ENCODE data around the gene ARHGAP26. TPM values are rescaled to one million over a fixed set of nuclear protein-coding genes. Genes with fewer than 3 reads are reported as not detected.
A peak's percentile ranks its signal among the peaks of the same experiment; 100 is the strongest.

The ARHGAP26 gene
- total RNA-seq, 1 experiment from 2014 or later = 65.5 TPM

- H3K36me3 ChIP-seq (ENCODE audit: control insufficient read depth, insufficient read depth, low read length) = peaks cover 3% of the 10 kb centered on the region; the same call in 1 of the 2 replicates
- ChIA-PET POLR2A (no interaction called here), CTCF (no interaction called here)
- intact Hi-C loops (cut with micrococcal nuclease; ENCODE audit: unreplicated experiment) = no loop called here
- no peak overlapping the region for H3K27ac ChIP-seq (ENCODE audit: low read length)
- no peak overlapping the region for H3K4me3 ChIP-seq (ENCODE audit: low read depth in 2 of 2, low read length in 2 of 2)
- H3K4me1 ChIP-seq (ENCODE audit: control insufficient read depth, insufficient read depth, low read length) = peaks cover 10% of the 10 kb centered on the region; the same call in 1 of the 2 replicates
- ATAC-seq (no peak), DNase-seq (ENCODE audit: low read depth, low spot score) (no peak)
- TF ChIP-seq POLR2AphosphoS5 (IDR thresholded peaks at IDR 0.05; ENCODE audit: low read depth, low read length) = no peak
- no TSS peak for BruUV-seq (replicated peaks)
- H3K27me3 ChIP-seq (ENCODE audit: control insufficient read depth, insufficient read depth, low read length) = no peaks in the 10 kb centered on the region
- no peaks in the 10 kb centered on the region for H3K9me3 ChIP-seq (ENCODE audit: control insufficient read depth, insufficient read depth, low read depth, low read length)
- in situ Hi-C loops (cut with HindIII; ENCODE audit: low pct_unique_long_range_greater_than_20kb, low sequenced_read_pairs) = no loop called here
Measured at GRCh38 chr5:143013176-143013891, 243.2 kb downstream of the ARHGAP26 start.

DNA sequence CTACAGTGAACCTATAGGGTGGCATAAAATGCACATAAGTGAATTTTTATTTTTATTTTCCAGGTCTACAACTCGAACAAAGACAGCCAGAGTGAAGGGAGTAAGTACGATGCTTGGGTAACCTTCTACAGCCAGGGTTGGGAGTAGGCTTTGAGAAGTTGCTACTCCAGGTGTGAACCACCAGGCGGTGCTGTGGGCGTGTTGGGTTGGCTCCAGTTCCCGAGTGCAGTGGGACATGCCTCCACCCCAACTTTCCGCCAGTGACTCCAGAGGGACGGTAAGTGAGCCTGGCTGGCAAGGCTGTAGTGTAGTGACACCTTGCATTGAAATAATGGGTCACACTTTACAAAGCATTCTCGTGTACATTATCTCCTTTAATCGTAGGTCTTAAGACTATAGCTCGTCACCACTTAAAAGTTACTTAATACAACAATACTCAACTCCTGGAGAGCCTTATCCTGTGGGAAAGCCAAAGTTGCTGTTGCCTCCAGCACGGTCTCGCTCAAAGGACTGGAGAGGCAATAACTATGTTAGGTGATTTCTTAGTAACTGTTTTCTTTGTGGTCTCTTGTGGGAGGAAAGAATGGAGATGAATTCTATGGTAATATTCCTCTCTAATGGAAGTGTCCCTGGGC, 244.0 kb downstream of the ARHGAP26 start:
- TF ChIP-seq CTCF (IDR thresholded peaks at IDR 0.05) (peak; percentile 70), TCF7L2 (IDR thresholded peaks at IDR 0.05; ENCODE audit: low read depth, low read length) (no peak)
- in situ Hi-C loops (cut with HindIII; ENCODE audit: low pct_unique_long_range_greater_than_20kb, low sequenced_read_pairs) (no loop called here), intact Hi-C loops (cut with micrococcal nuclease; ENCODE audit: unreplicated experiment) (no loop called here)
- Histone ChIP-seq H3K4me3 (ENCODE audit: low read depth in 2 of 2, low read length in 2 of 2) (no peak overlapping the region), H3K36me3 (ENCODE audit: control insufficient read depth, insufficient read depth, low read length) (peaks cover 3% of the 10 kb centered on the region; the same call in 1 of the 2 replicates), H3K4me1 (ENCODE audit: control insufficient read depth, insufficient read depth, low read length) (peaks cover 10% of the 10 kb centered on the region; the same call in 1 of the 2 replicates), H3K27me3 (ENCODE audit: control insufficient read depth, insufficient read depth, low read length) (no peaks in the 10 kb centered on the region), H3K9me3 (ENCODE audit: control insufficient read depth, insufficient read depth, low read depth, low read length) (no peaks in the 10 kb centered on the region), H3K27ac (ENCODE audit: low read length) (no peak overlapping the region)
- no TSS peak for BruUV-seq (replicated peaks)
- no peak for DNase-seq (ENCODE audit: low read depth, low spot score)
- peak; percentile 46; the same call in 1 of the 2 replicates for ATAC-seq
- CTCF ChIA-PET = no interaction called here
- POLR2A ChIA-PET = no interaction called here

GRCh38 chr5:143016777-143017516, 246.8 kb downstream of the ARHGAP26 start:
- TF ChIP-seq CTCF (IDR thresholded peaks at IDR 0.05) = peak; percentile 60
- no peak for TF ChIP-seq TCF7L2 (IDR thresholded peaks at IDR 0.05; ENCODE audit: low read depth, low read length)
- TF ChIP-seq POLR2AphosphoS5 (IDR thresholded peaks at IDR 0.05; ENCODE audit: low read depth, low read length) = no peak
- TF ChIP-seq, protein P1, sequence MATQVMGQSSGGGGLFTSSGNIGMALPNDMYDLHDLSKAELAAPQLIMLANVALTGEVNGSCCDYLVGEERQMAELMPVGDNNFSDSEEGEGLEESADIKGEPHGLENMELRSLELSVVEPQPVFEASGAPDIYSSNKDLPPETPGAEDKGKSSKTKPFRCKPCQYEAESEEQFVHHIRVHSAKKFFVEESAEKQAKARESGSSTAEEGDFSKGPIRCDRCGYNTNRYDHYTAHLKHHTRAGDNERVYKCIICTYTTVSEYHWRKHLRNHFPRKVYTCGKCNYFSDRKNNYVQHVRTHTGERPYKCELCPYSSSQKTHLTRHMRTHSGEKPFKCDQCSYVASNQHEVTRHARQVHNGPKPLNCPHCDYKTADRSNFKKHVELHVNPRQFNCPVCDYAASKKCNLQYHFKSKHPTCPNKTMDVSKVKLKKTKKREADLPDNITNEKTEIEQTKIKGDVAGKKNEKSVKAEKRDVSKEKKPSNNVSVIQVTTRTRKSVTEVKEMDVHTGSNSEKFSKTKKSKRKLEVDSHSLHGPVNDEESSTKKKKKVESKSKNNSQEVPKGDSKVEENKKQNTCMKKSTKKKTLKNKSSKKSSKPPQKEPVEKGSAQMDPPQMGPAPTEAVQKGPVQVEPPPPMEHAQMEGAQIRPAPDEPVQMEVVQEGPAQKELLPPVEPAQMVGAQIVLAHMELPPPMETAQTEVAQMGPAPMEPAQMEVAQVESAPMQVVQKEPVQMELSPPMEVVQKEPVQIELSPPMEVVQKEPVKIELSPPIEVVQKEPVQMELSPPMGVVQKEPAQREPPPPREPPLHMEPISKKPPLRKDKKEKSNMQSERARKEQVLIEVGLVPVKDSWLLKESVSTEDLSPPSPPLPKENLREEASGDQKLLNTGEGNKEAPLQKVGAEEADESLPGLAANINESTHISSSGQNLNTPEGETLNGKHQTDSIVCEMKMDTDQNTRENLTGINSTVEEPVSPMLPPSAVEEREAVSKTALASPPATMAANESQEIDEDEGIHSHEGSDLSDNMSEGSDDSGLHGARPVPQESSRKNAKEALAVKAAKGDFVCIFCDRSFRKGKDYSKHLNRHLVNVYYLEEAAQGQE (IDR thresholded peaks at IDR 0.05; ENCODE audit: insufficient read depth in 1 of 2, low read depth in 2 of 2, low read length in 1 of 2) = no peak
- 0 out of 2 replicates have a peak, but pooled peaks have one; percentile 51 for ATAC-seq
- Histone ChIP-seq H3K4me3 (ENCODE audit: low read depth in 2 of 2, low read length in 2 of 2) (no peak overlapping the region), H3K27ac (ENCODE audit: low read length) (no peak overlapping the region), H3K4me1 (ENCODE audit: control insufficient read depth, insufficient read depth, low read length) (no peaks in the 10 kb centered on the region), H3K9me3 (ENCODE audit: control insufficient read depth, insufficient read depth, low read depth, low read length) (no peaks in the 10 kb centered on the region), H3K27me3 (ENCODE audit: control insufficient read depth, insufficient read depth, low read length) (no peaks in the 10 kb centered on the region), H3K36me3 (ENCODE audit: control insufficient read depth, insufficient read depth, low read length) (peaks cover 3% of the 10 kb centered on the region; the same call in 1 of the 2 replicates)
- BruUV-seq (replicated peaks) = no TSS peak
- POLR2A ChIA-PET = no interaction called here
- in situ Hi-C loops (cut with HindIII; ENCODE audit: low pct_unique_long_range_greater_than_20kb, low sequenced_read_pairs) (no loop called here), intact Hi-C loops (cut with micrococcal nuclease; ENCODE audit: unreplicated experiment) (no loop called here)
- DNase-seq (ENCODE audit: low read depth, low spot score) = no peak
- CTCF ChIA-PET = interaction anchor here (0.5 kb wide), 1 partner anchor 1026 kb away, joined by 5 read pairs; no protein-coding TSS in a partner anchor
